ENCODE data around the gene RTKN. TPM values are rescaled to one million over a fixed set of nuclear protein-coding genes. Genes with fewer than 3 reads are reported as not detected.

RTKN gene
- total and polyA plus RNA-seq, 2 of the 13 experiments (the other 11 are each of a cell fraction or from before 2014, with no cell fraction given), result 159 to 166 TPM

DNA sequence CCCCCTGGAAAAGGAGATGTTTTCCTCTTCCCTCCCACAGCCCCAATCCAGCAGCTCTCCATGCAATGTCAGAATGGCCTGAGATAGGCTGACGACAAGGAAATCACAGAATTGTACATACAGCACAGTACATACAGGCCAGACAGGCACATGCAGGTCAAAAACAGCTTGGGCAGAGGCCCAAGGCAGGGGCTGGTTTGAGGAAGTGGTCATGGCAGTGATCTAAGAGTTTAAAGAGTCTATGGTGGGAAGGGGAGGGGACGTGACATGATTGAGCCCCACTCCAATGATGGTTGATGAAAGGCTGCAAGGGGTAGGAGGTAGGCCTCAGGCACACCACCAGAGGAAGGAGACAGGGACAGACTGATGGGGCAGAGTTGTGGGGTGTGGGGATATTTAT lies 65.9 kb downstream of the RTKN start (continued):
- TF ChIP-seq, protein P1, sequence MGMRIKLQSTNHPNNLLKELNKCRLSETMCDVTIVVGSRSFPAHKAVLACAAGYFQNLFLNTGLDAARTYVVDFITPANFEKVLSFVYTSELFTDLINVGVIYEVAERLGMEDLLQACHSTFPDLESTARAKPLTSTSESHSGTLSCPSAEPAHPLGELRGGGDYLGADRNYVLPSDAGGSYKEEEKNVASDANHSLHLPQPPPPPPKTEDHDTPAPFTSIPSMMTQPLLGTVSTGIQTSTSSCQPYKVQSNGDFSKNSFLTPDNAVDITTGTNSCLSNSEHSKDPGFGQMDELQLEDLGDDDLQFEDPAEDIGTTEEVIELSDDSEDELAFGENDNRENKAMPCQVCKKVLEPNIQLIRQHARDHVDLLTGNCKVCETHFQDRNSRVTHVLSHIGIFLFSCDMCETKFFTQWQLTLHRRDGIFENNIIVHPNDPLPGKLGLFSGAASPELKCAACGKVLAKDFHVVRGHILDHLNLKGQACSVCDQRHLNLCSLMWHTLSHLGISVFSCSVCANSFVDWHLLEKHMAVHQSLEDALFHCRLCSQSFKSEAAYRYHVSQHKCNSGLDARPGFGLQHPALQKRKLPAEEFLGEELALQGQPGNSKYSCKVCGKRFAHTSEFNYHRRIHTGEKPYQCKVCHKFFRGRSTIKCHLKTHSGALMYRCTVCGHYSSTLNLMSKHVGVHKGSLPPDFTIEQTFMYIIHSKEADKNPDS (CRISPR knock-in tag; IDR thresholded peaks at IDR 0.05), result no peak
- TF ChIP-seq, protein P2, sequence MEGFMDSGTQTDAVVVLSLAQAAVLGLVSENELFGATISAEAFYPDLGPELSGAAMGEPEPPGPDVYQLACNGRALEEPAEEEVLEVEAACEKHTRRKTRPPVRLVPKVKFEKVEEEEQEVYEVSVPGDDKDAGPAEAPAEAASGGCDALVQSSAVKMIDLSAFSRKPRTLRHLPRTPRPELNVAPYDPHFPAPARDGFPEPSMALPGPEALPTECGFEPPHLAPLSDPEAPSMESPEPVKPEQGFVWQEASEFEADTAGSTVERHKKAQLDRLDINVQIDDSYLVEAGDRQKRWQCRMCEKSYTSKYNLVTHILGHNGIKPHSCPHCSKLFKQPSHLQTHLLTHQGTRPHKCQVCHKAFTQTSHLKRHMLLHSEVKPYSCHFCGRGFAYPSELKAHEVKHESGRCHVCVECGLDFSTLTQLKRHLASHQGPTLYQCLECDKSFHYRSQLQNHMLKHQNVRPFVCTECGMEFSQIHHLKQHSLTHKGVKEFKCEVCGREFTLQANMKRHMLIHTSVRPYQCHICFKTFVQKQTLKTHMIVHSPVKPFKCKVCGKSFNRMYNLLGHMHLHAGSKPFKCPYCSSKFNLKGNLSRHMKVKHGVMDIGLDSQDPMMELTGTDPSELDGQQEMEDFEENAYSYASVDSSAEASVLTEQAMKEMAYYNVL (CRISPR knock-in tag; IDR thresholded peaks at IDR 0.05; ENCODE audit: borderline replicate concordance), result no peak
- TF ChIP-seq ZNF530 (CRISPR knock-in tag; IDR thresholded peaks at IDR 0.05; ENCODE audit: low read depth), result no peak
